ENCODE measurements around the gene KBTBD4. TPM values are rescaled to one million over a fixed set of nuclear protein-coding genes. Genes with fewer than 3 reads are reported as not detected.
"Not testable (repeated sequence)": the region's sequence is repeated elsewhere in the genome, so short reads cannot be mapped to it uniquely, and the experiment has no call there.

Gene KBTBD4
- total and polyA plus RNA-seq, 2 of the 8 experiments (the other 6 are each of a cell fraction or from before 2014, with no cell fraction given), result 12.0 to 19.5 TPM

- H2BK20ac ChIP-seq (ENCODE audit: low read length); H2AFZ ChIP-seq (ENCODE audit: low read length); H2BK15ac ChIP-seq (ENCODE audit: low read length); H2BK12ac ChIP-seq (ENCODE audit: low read depth, low read length); H3K18ac ChIP-seq (ENCODE audit: extremely low read depth, low read length); H3K4me3 ChIP-seq (ENCODE audit: extremely low read depth in 1 of 4, insufficient read depth in 2 of 4, low read depth in 3 of 4, low read length in 4 of 4); H2BK5ac ChIP-seq (ENCODE audit: low read depth, low read length); H3K4me2 ChIP-seq (ENCODE audit: insufficient read depth in 1 of 2, low read depth in 2 of 2, low read length in 2 of 2); H4K8ac ChIP-seq (ENCODE audit: extremely low read depth, insufficient read depth, low read length); H3K79me1 ChIP-seq (ENCODE audit: low read depth, low read length); DNase-seq (ENCODE audit: low read depth in 1 of 2, low spot score in 2 of 2); H4K5ac ChIP-seq (ENCODE audit: insufficient read length, low read depth, low read length); H3K36me3 ChIP-seq (ENCODE audit: control insufficient read depth in 2 of 4, insufficient read depth in 4 of 4, low read length in 3 of 4); H3K4me1 ChIP-seq (replicated peaks in 1 of 4; ENCODE audit: control insufficient read depth in 3 of 4, insufficient read depth in 4 of 4, low read length in 3 of 4); H3K27me3 ChIP-seq (replicated peaks in 1 of 4; ENCODE audit: control insufficient read depth in 3 of 4, extremely low read depth in 1 of 4, insufficient read depth in 3 of 4, low read length in 3 of 4); H3K9ac ChIP-seq (replicated peaks in 1 of 4; ENCODE audit: extremely low read depth in 1 of 4, low read depth in 3 of 4, low read length in 3 of 4); H2AK5ac ChIP-seq (ENCODE audit: low read depth, low read length); H3K23ac ChIP-seq (ENCODE audit: insufficient read length); H3K23me2 ChIP-seq (ENCODE audit: low read depth, low read length); H3K14ac ChIP-seq (ENCODE audit: insufficient read length); H4K91ac ChIP-seq (replicated peaks; ENCODE audit: insufficient read length, low read length); H3K56ac ChIP-seq (replicated peaks; ENCODE audit: insufficient read length, low read depth, low read length); H2BK120ac ChIP-seq (replicated peaks; ENCODE audit: low read depth, low read length); FAIRE-seq; H3K9me3 ChIP-seq (ENCODE audit: insufficient read depth in 2 of 2, low read depth in 1 of 2, low read length in 1 of 2); H3K27ac ChIP-seq (ENCODE audit: low read depth, low read length); H3K4ac ChIP-seq (replicated peaks; ENCODE audit: insufficient read length, low read depth, low read length): not testable (repeated sequence)
- Histone ChIP-seq H4K20me1 (replicated peaks in 1 of 2; ENCODE audit: control insufficient read depth in 1 of 2, insufficient read depth in 2 of 2, low read length in 2 of 2) (peaks cover 23 to 24% of the 10 kb centered on the region in 2 experiments), H3K79me2 (ENCODE audit: control insufficient read depth in 1 of 2, insufficient read depth in 2 of 2, low read length in 2 of 2) (peaks cover 20 to 99% of the 10 kb centered on the region in 2 experiments)
- WGBS, 2 experiments (ENCODE audit: extremely low coverage in 1 of 2, insufficient coverage in 1 of 2, insufficient read length in 1 of 2, insufficient replicate concordance in 2 of 2, low coverage in 1 of 2, low lambda C conversion rate in 2 of 2, missing lambda C conversion rate in 1 of 2), result 85% methylated on average over 9 of the region's 9 CpGs; no CpG with 5 or more reads in 1 of the 2 experiments
- CTCF ChIA-PET (ENCODE audit: partially characterized antibody), result interaction anchor here (0.8 to 1.2 kb wide), 2 partner anchors 9 to 22 kb away, joined by 4 to 6 read pairs; partner anchors contain the start of gene CELF1
- POLR2A ChIA-PET (ENCODE audit: partially characterized antibody), result interaction anchor here (1.3 to 2.1 kb wide), 3 partner anchors 9 to 23 kb away, joined by 7 to 10 read pairs (median 8); partner anchors contain the start of gene CELF1
Measured at GRCh38 chr11:47530721-47531120, 48.0 kb downstream of the KBTBD4 start.
